AG04450 (cell line): ENCODE results near the gene TSPOAP1. TPM values are rescaled to one million over a fixed set of nuclear protein-coding genes. Genes with fewer than 3 reads are reported as not detected.

ENCODE experiments used
- CTCF ChIA-PET: fragments of 300-600, 350-600 bp; formaldehyde crosslinking; extraction: SDS; loops from one replicate; lab custom pipeline; 2022; ENCODE audit warnings: antibody characterized with exemption, inconsistent platforms; lab: Charles Lee
- POLR2A ChIA-PET: fragments of 350-600 bp; formaldehyde crosslinking; extraction: SDS; loops from one replicate; lab custom pipeline; 2021; ENCODE audit warnings: antibody characterized with exemption, inconsistent platforms; lab: Yijun Ruan, JAX
- DNase-seq: peaks from one replicate; pipeline ENCODE4 v3.0.0-alpha.2; 2011; ENCODE audit warnings: low read depth, low spot score
- H3K27ac ChIP-seq: one replicate; pipeline ENCODE4 v1.5.1; 2012; ENCODE audit warnings: low read depth, low read length, control low read depth
- H3K27me3 ChIP-seq: one replicate; pipeline ENCODE4 v1.6.0; 2012; ENCODE audit warnings: low read length; ENCODE audit not compliant: control insufficient read depth, insufficient read depth
- H3K4me3 ChIP-seq: 2 replicates; pipeline ENCODE4 v1.5.1; 2011; ENCODE audit warnings: mild to moderate bottlenecking, low read depth, low read length, control low read depth
- H3K9me3 ChIP-seq: 2 replicates; pipeline ENCODE4 v1.5.1; 2012; ENCODE audit warnings: low read length; ENCODE audit not compliant: control insufficient read depth, insufficient read depth
- CTCF ChIP-seq: IDR thresholded peaks from 2 replicates; pipeline ENCODE4 v1.5.1; 2011; ENCODE audit warnings: low read depth, low read length, control low read depth, inconsistent platforms
- polyA plus RNA-seq: library from polyadenylated mRNA; depleted of rRNA; stranded (reverse); fragments of >200 nt; gene quantifications from 2 replicates; pipeline ENCODE4 v1.2.3, GENCODE V29; 2011

The TSPOAP1 gene
- polyA plus RNA-seq, 1 experiment: 1.7 TPM

GRCh38 chr17:58375256-58375655 lies 46.7 kb upstream of the TSPOAP1 start:
- no peak overlapping the region for H3K27ac ChIP-seq
- ChIA-PET POLR2A (no interaction called here), CTCF (interaction anchor here (0.6 kb wide), 1 partner anchor 71 kb away, joined by 3 read pairs; no protein-coding TSS in a partner anchor)
- no peaks in the 10 kb centered on the region for H3K9me3 ChIP-seq
- no peak for TF ChIP-seq CTCF
- no peak for DNase-seq
- no peak overlapping the region for H3K4me3 ChIP-seq
- peaks cover 10% of the 10 kb centered on the region for H3K27me3 ChIP-seq

- no peaks in the 10 kb centered on the region for H3K9me3 ChIP-seq
- peaks cover 5% of the 10 kb centered on the region for H3K27me3 ChIP-seq
- CTCF ChIA-PET: no interaction called here
- H3K4me3 ChIP-seq: no peak overlapping the region
- H3K27ac ChIP-seq: no peak overlapping the region
- POLR2A ChIA-PET: no interaction called here
- TF ChIP-seq CTCF: no peak
- DNase-seq: no peak
Measured at GRCh38 chr17:58373923-58374322, 45.3 kb upstream of the TSPOAP1 start.

DNA sequence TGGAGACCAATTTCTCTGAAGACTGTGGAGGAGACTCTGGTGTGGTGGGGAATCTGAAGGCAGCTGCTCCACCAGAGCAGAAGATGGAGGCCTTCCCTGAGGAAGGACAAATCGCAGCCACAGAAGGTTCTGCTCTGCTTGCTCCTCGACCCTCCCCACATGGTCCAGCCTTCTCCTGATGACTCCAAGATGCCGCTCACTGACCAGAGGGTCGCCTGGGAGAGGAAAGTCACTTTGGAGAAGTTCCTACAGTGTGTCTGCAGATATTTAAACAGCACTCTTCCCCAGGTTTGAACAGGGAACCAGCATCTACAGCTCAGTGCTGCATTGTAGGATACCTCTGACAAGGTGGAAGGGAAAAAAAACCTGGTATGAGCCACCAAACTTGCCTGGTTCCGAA lies 44.4 kb upstream of the TSPOAP1 start:
- ChIA-PET POLR2A (no interaction called here), CTCF (no interaction called here)
- no peaks in the 10 kb centered on the region for H3K9me3 ChIP-seq
- no peak overlapping the region for H3K4me3 ChIP-seq
- no peak for TF ChIP-seq CTCF
- DNase-seq: no peak
- H3K27ac ChIP-seq: no peak overlapping the region
- H3K27me3 ChIP-seq: peaks cover 5% of the 10 kb centered on the region

GRCh38 chr17:58371300-58371950 lies 42.8 kb upstream of the TSPOAP1 start:
- ChIA-PET CTCF (interaction anchor here (1.6 kb wide), 1 partner anchor 121 kb away, joined by 5 read pairs; no protein-coding TSS in a partner anchor), POLR2A (no interaction called here)
- peaks cover 9% of the 10 kb centered on the region for H3K27me3 ChIP-seq
- TF ChIP-seq CTCF: no peak
- no peaks in the 10 kb centered on the region for H3K9me3 ChIP-seq
- no peak overlapping the region for H3K27ac ChIP-seq
- DNase-seq: no peak
- no peak overlapping the region for H3K4me3 ChIP-seq

DNA sequence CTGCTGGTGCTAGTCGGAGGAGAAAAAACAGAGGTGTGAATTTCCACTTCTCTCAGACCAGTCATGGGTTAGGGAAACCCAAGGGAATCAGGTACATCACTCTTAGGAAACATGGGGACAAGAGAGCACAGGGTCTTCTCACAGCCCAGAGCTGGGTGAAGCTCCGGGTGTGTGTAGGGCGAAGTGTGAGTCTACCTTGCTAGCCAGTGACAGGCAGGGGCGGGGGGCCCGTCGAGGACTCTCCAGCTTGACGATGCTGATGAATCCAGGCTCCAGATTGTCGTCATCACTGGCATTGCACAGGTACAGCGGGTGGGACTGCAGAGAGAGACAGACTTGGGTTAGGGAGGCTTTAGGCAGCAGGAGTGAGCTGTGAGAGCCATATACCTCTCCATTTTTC lies 42.1 kb upstream of the TSPOAP1 start:
- Histone ChIP-seq H3K27ac (no peak overlapping the region), H3K27me3 (peaks cover 9% of the 10 kb centered on the region), H3K4me3 (no peak overlapping the region), H3K9me3 (no peaks in the 10 kb centered on the region)
- DNase-seq: no peak
- TF ChIP-seq CTCF: no peak
- ChIA-PET POLR2A (no interaction called here), CTCF (interaction anchor here (0.6 to 1.6 kb wide), 2 partner anchors 84 to 121 kb away, joined by 3 to 5 read pairs; no protein-coding TSS in a partner anchor)
